GM23338 (cell line): Measurements from ENCODE around the gene PALLD. TPM values are rescaled to one million over a fixed set of nuclear protein-coding genes. Genes with fewer than 3 reads are reported as not detected.

Source experiments
- ATAC-seq: fragments of 200-7000 bp; cut with Tn5 transposase; 3 replicates; pipeline ENCODE4 v1.9.1; 2020
- DNase-seq: peaks from one replicate; pipeline ENCODE4 v3.0.0-alpha.2; 2015; ENCODE audit warnings: low spot score
- H2AFZ ChIP-seq: fragments of 200-600 bp; sonication (generic); 2 replicates; pipeline ENCODE4 v1.8.0; 2016; ENCODE audit warnings: antibody characterized with exemption, mild to moderate bottlenecking, moderate library complexity
- H3F3A ChIP-seq: fragments of 200-600 bp; sonication (generic); replicated peaks from 2 replicates; pipeline ENCODE4 v1.8.0; 2017; ENCODE audit warnings: antibody characterized with exemption, mixed run types, low read depth
- H3K27ac ChIP-seq: fragments of 200-600 bp; sonication (generic); 2 replicates; pipeline ENCODE4 v1.6.1; 2016; ENCODE audit warnings: low read depth
- H3K27me3 ChIP-seq: fragments of 200-600 bp; sonication (generic); 2 replicates; pipeline ENCODE4 v1.8.0; 2016; ENCODE audit warnings: mild to moderate bottlenecking, mixed run types, moderate library complexity; ENCODE audit not compliant: insufficient read depth
- H3K36me3 ChIP-seq: fragments of 200-600 bp; sonication (generic); 2 replicates; pipeline ENCODE4 v1.8.0; 2016; ENCODE audit warnings: mild to moderate bottlenecking; ENCODE audit not compliant: insufficient read depth
- H3K4me1 ChIP-seq: fragments of 200-600 bp; sonication (generic); 2 replicates; pipeline ENCODE4 v1.8.0; 2016; ENCODE audit warnings: mild to moderate bottlenecking, moderate library complexity; ENCODE audit not compliant: insufficient read depth
- H3K4me2 ChIP-seq: fragments of 200-600 bp; sonication (generic); 2 replicates; pipeline ENCODE4 v1.7.1; 2017; ENCODE audit warnings: mixed run types
- H3K4me3 ChIP-seq: fragments of 200-600 bp; sonication (generic); 2 replicates; pipeline ENCODE4 v1.6.1; 2016; ENCODE audit warnings: mixed run types
- H3K79me2 ChIP-seq: fragments of 200-600 bp; sonication (generic); replicated peaks from 2 replicates; pipeline ENCODE4 v1.8.0; 2017; ENCODE audit warnings: mild to moderate bottlenecking; ENCODE audit not compliant: insufficient read depth
- H3K9me2 ChIP-seq: fragments of 200-600 bp; sonication (generic); 2 replicates; pipeline ENCODE4 v1.8.0; 2017; ENCODE audit not compliant: insufficient read depth
- H4K20me1 ChIP-seq: fragments of 200-600 bp; sonication (generic); replicated peaks from 2 replicates; pipeline ENCODE4 v1.8.0; 2017; ENCODE audit warnings: mild to moderate bottlenecking; ENCODE audit not compliant: insufficient read depth
- H3K27ac Mint-ChIP-seq: 2 replicates; pipeline ENCODE4 v1.8.0; 2020; ENCODE audit warnings: inconsistent platforms, mild to moderate bottlenecking, moderate library complexity, mixed read lengths
- H3K27me3 Mint-ChIP-seq: 3 replicates; pipeline ENCODE4 v1.8.0; 2022; ENCODE audit warnings: low read depth, mild to moderate bottlenecking, moderate library complexity, mixed read lengths, inconsistent platforms; ENCODE audit not compliant: insufficient read depth, poor library complexity
- H3K36me3 Mint-ChIP-seq: 3 replicates; pipeline ENCODE4 v1.8.0; 2021; ENCODE audit warnings: low read depth, mild to moderate bottlenecking, inconsistent platforms, moderate library complexity, mixed read lengths
- H3K4me1 Mint-ChIP-seq: 3 replicates; pipeline ENCODE4 v1.8.0; 2020; ENCODE audit warnings: mild to moderate bottlenecking, inconsistent platforms, mixed read lengths
- H3K4me3 Mint-ChIP-seq: 3 replicates; pipeline ENCODE4 v1.8.0; 2021; ENCODE audit warnings: moderate library complexity, mild to moderate bottlenecking, inconsistent platforms, mixed read lengths
- H3K9me3 Mint-ChIP-seq: 3 replicates; pipeline ENCODE4 v1.8.0; 2020; ENCODE audit warnings: moderate library complexity, mild to moderate bottlenecking, inconsistent platforms, mixed read lengths
- CREB1 ChIP-seq: fragments of 250-450 bp; sonication (Bioruptor Pico); IDR thresholded peaks from 2 replicates; pipeline ENCODE4 v1.5.0; 2020; ENCODE audit warnings: low read depth, mild to moderate bottlenecking, moderate library complexity
- EZH2 ChIP-seq: fragments of 200-600 bp; sonication (generic); IDR thresholded peaks from one replicate; pipeline ENCODE4 v1.8.0; 2017; ENCODE audit warnings: antibody characterized with exemption, mild to moderate bottlenecking, low read depth; ENCODE audit not compliant: unreplicated experiment
- EZH2phosphoT487 ChIP-seq: fragments of 200-600 bp; sonication (generic); IDR thresholded peaks from one replicate; pipeline ENCODE4 v1.8.1; 2018; ENCODE audit warnings: antibody characterized with exemption; ENCODE audit not compliant: unreplicated experiment
- JUNB ChIP-seq: IDR thresholded peaks from one replicate; pipeline ENCODE4 v1.6.1; 2016; ENCODE audit warnings: antibody characterized with exemption; ENCODE audit not compliant: unreplicated experiment
- NANOG ChIP-seq: IDR thresholded peaks from 2 replicates; pipeline ENCODE4 v1.6.1; 2016; ENCODE audit warnings: antibody characterized with exemption, borderline replicate concordance
- POLR2AphosphoS5 ChIP-seq: IDR thresholded peaks from 2 replicates; pipeline ENCODE4 v1.6.1; 2016; ENCODE audit warnings: antibody characterized with exemption, low read depth
- STAT1 ChIP-seq: IDR thresholded peaks from one replicate; pipeline ENCODE4 v1.6.1; 2016; ENCODE audit warnings: antibody characterized with exemption; ENCODE audit not compliant: unreplicated experiment
- ZNF114 ChIP-seq: fragments of 250-450 bp; sonication (Bioruptor Pico); IDR thresholded peaks from 2 replicates; pipeline ENCODE4 v1.5.0; 2020; ENCODE audit warnings: mild to moderate bottlenecking, moderate library complexity
- ZNF331 ChIP-seq: fragments of 250-450 bp; sonication (Bioruptor Pico); IDR thresholded peaks from 2 replicates; pipeline ENCODE4 v1.5.0; 2020; ENCODE audit warnings: low read depth, mild to moderate bottlenecking, moderate library complexity
- polyA plus RNA-seq: library from polyadenylated mRNA; unstranded; fragments of >200 nt; fragmentation: Nextera tagmentation; extraction: Ambion mirVana; gene quantifications from 2 replicates; pipeline ENCODE4 v1.2.1, GENCODE V29; 2016
- total RNA-seq: library from RNA; depleted of rRNA; stranded (reverse); fragments of >200 nt; shearing (Covaris generic); gene quantifications from 2 replicates; pipeline ENCODE4 v1.2.3, GENCODE V29; 2014
- TF ChIP-seq, protein P1 (sequence below): IDR thresholded peaks from one replicate; pipeline ENCODE4 v1.6.1; 2018; ENCODE audit warnings: antibody characterized with exemption; ENCODE audit not compliant: unreplicated experiment
- TF ChIP-seq, protein P2 (sequence below): IDR thresholded peaks from 2 replicates; pipeline ENCODE4 v1.6.1; 2016; ENCODE audit warnings: antibody characterized with exemption
- TF ChIP-seq, protein P3 (sequence below), 2 experiments: fragments of 200-600 bp in 1 of 2; sonication (generic) in 1 of 2; conservative IDR thresholded peaks; 2 replicates each; pipeline versions ENCODE4 v1.5.1 to v1.6.1; 2016 to 2017; ENCODE audit warnings: antibody characterized with exemption in 2 of 2, low read depth in 2 of 2, mild to moderate bottlenecking in 2 of 2, moderate library complexity in 1 of 2
- TF ChIP-seq, protein P4 (sequence below): fragments of 250-450 bp; sonication (Bioruptor Pico); IDR thresholded peaks from 2 replicates; pipeline ENCODE4 v1.5.0; 2020; ENCODE audit warnings: mild to moderate bottlenecking, moderate library complexity

PALLD gene
- total and polyA plus RNA-seq, 2 experiments from 2014 or later = 13.1 to 30.2 TPM

DNA sequence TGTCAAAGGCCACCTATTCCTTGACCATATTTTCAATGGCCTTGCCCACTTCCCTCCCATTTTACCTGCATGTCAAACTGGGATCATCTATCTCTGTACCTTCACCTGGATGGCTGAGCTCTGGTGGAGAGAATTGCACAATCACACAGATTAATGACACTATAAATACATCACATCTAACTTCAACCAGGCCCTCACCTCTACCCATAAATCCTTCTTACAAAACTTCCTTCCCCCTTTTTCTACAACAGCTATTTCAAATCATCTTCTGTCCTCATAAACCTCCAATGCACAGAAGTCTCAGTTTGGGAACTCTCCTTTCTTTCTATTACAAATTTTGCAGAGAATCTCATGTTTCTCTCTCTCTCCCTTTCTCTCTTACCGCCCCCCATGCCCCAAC lies 9.2 kb downstream of the PALLD start:
- ATAC-seq (no peak), DNase-seq (no peak)
- Histone ChIP-seq H3K4me1 (no peaks in the 10 kb centered on the region), H3K9me2 (0 out of 2 replicates have a peak, but pooled peaks cover 2% of the 10 kb centered on the region), H3K79me2 (no peaks in the 10 kb centered on the region), H3K4me2 (no peak overlapping the region), H3K4me3 (no peak overlapping the region), H3K27ac (no peak overlapping the region), H4K20me1 (no peaks in the 10 kb centered on the region; the same call in 1 of the 2 replicates), H3F3A (no peaks in the 10 kb centered on the region), H2AFZ (0 out of 2 replicates have a peak overlapping the region, but pooled peaks have one; percentile 32), H3K36me3 (no peaks in the 10 kb centered on the region), H3K27me3 (no peaks in the 10 kb centered on the region)
- Mint-ChIP-seq H3K27ac (no peak overlapping the region), H3K4me1 (no peaks in the 10 kb centered on the region; the same call in 2 of the 3 replicates), H3K4me3 (no peak overlapping the region), H3K36me3 (no peaks in the 10 kb centered on the region), H3K27me3 (peaks cover 1% of the 10 kb centered on the region), H3K9me3 (no peaks in the 10 kb centered on the region)
- TF ChIP-seq, protein P1, sequence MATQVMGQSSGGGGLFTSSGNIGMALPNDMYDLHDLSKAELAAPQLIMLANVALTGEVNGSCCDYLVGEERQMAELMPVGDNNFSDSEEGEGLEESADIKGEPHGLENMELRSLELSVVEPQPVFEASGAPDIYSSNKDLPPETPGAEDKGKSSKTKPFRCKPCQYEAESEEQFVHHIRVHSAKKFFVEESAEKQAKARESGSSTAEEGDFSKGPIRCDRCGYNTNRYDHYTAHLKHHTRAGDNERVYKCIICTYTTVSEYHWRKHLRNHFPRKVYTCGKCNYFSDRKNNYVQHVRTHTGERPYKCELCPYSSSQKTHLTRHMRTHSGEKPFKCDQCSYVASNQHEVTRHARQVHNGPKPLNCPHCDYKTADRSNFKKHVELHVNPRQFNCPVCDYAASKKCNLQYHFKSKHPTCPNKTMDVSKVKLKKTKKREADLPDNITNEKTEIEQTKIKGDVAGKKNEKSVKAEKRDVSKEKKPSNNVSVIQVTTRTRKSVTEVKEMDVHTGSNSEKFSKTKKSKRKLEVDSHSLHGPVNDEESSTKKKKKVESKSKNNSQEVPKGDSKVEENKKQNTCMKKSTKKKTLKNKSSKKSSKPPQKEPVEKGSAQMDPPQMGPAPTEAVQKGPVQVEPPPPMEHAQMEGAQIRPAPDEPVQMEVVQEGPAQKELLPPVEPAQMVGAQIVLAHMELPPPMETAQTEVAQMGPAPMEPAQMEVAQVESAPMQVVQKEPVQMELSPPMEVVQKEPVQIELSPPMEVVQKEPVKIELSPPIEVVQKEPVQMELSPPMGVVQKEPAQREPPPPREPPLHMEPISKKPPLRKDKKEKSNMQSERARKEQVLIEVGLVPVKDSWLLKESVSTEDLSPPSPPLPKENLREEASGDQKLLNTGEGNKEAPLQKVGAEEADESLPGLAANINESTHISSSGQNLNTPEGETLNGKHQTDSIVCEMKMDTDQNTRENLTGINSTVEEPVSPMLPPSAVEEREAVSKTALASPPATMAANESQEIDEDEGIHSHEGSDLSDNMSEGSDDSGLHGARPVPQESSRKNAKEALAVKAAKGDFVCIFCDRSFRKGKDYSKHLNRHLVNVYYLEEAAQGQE = no peak
- TF ChIP-seq POLR2AphosphoS5 (no peak), STAT1 (no peak), JUNB (no peak), EZH2 (no peak), ZNF331 (no peak), NANOG (no peak), ZNF114 (CRISPR knock-in tag) (no peak), CREB1 (CRISPR knock-in tag) (no peak), EZH2phosphoT487 (no peak)
- TF ChIP-seq, protein P2, sequence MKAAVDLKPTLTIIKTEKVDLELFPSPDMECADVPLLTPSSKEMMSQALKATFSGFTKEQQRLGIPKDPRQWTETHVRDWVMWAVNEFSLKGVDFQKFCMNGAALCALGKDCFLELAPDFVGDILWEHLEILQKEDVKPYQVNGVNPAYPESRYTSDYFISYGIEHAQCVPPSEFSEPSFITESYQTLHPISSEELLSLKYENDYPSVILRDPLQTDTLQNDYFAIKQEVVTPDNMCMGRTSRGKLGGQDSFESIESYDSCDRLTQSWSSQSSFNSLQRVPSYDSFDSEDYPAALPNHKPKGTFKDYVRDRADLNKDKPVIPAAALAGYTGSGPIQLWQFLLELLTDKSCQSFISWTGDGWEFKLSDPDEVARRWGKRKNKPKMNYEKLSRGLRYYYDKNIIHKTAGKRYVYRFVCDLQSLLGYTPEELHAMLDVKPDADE = no peak
- TF ChIP-seq, protein P3, sequence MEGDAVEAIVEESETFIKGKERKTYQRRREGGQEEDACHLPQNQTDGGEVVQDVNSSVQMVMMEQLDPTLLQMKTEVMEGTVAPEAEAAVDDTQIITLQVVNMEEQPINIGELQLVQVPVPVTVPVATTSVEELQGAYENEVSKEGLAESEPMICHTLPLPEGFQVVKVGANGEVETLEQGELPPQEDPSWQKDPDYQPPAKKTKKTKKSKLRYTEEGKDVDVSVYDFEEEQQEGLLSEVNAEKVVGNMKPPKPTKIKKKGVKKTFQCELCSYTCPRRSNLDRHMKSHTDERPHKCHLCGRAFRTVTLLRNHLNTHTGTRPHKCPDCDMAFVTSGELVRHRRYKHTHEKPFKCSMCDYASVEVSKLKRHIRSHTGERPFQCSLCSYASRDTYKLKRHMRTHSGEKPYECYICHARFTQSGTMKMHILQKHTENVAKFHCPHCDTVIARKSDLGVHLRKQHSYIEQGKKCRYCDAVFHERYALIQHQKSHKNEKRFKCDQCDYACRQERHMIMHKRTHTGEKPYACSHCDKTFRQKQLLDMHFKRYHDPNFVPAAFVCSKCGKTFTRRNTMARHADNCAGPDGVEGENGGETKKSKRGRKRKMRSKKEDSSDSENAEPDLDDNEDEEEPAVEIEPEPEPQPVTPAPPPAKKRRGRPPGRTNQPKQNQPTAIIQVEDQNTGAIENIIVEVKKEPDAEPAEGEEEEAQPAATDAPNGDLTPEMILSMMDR (conservative IDR thresholded peaks at IDR 0.05; ENCODE audit: low read depth in 2 of 2) = no peak
- TF ChIP-seq, protein P4, sequence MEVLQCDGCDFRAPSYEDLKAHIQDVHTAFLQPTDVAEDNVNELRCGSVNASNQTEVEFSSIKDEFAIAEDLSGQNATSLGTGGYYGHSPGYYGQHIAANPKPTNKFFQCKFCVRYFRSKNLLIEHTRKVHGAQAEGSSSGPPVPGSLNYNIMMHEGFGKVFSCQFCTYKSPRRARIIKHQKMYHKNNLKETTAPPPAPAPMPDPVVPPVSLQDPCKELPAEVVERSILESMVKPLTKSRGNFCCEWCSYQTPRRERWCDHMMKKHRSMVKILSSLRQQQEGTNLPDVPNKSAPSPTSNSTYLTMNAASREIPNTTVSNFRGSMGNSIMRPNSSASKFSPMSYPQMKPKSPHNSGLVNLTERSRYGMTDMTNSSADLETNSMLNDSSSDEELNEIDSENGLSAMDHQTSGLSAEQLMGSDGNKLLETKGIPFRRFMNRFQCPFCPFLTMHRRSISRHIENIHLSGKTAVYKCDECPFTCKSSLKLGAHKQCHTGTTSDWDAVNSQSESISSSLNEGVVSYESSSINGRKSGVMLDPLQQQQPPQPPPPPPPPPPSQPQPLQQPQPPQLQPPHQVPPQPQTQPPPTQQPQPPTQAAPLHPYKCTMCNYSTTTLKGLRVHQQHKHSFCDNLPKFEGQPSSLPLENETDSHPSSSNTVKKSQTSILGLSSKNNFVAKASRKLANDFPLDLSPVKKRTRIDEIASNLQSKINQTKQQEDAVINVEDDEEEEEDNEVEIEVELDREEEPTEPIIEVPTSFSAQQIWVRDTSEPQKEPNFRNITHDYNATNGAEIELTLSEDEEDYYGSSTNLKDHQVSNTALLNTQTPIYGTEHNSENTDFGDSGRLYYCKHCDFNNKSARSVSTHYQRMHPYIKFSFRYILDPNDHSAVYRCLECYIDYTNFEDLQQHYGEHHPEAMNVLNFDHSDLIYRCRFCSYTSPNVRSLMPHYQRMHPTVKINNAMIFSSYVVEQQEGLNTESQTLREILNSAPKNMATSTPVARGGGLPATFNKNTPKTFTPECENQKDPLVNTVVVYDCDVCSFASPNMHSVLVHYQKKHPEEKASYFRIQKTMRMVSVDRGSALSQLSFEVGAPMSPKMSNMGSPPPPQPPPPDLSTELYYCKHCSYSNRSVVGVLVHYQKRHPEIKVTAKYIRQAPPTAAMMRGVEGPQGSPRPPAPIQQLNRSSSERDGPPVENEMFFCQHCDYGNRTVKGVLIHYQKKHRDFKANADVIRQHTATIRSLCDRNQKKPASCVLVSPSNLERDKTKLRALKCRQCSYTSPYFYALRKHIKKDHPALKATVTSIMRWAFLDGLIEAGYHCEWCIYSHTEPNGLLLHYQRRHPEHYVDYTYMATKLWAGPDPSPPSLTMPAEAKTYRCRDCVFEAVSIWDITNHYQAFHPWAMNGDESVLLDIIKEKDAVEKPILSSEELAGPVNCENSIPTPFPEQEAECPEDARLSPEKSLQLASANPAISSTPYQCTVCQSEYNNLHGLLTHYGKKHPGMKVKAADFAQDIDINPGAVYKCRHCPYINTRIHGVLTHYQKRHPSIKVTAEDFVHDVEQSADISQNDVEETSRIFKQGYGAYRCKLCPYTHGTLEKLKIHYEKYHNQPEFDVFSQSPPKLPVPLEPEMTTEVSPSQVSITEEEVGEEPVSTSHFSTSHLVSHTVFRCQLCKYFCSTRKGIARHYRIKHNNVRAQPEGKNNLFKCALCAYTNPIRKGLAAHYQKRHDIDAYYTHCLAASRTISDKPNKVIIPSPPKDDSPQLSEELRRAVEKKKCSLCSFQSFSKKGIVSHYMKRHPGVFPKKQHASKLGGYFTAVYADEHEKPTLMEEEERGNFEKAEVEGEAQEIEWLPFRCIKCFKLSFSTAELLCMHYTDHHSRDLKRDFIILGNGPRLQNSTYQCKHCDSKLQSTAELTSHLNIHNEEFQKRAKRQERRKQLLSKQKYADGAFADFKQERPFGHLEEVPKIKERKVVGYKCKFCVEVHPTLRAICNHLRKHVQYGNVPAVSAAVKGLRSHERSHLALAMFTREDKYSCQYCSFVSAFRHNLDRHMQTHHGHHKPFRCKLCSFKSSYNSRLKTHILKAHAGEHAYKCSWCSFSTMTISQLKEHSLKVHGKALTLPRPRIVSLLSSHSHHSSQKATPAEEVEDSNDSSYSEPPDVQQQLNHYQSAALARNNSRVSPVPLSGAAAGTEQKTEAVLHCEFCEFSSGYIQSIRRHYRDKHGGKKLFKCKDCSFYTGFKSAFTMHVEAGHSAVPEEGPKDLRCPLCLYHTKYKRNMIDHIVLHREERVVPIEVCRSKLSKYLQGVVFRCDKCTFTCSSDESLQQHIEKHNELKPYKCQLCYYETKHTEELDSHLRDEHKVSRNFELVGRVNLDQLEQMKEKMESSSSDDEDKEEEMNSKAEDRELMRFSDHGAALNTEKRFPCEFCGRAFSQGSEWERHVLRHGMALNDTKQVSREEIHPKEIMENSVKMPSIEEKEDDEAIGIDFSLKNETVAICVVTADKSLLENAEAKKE (CRISPR knock-in tag) = no peak
